Nephron progenitor cell (in vitro differentiated cells): ENCODE measurements around the gene ARID1B.
A peak's percentile ranks its signal among the peaks of the same experiment; 100 is the strongest.

Source experiments
- DNase-seq: peaks from one replicate; pipeline ENCODE4 v3.0.0; 2021
- H3K27ac Mint-ChIP-seq: 2 replicates; pipeline ENCODE4 v1.8.0; 2021; ENCODE audit warnings: mild to moderate bottlenecking, moderate library complexity, mixed read lengths
- H3K27me3 Mint-ChIP-seq: 2 replicates; pipeline ENCODE4 v1.8.0; 2021; ENCODE audit warnings: mild to moderate bottlenecking, low read depth, mixed read lengths; ENCODE audit not compliant: poor library complexity
- H3K36me3 Mint-ChIP-seq: 2 replicates; pipeline ENCODE4 v1.8.0; 2021; ENCODE audit warnings: low read depth, mixed read lengths
- H3K4me1 Mint-ChIP-seq: 2 replicates; pipeline ENCODE4 v1.8.0; 2021; ENCODE audit warnings: mixed read lengths
- H3K4me3 Mint-ChIP-seq: 2 replicates; pipeline ENCODE4 v1.8.0; 2021; ENCODE audit warnings: mild to moderate bottlenecking, moderate library complexity, mixed read lengths
- H3K9me3 Mint-ChIP-seq: 2 replicates; pipeline ENCODE4 v1.8.0; 2021; ENCODE audit warnings: mild to moderate bottlenecking, moderate library complexity, mixed read lengths
- CTCF ChIP-seq: fragments of 200-600 bp; sonication (generic); IDR thresholded peaks from 2 replicates; pipeline ENCODE4 v1.5.0; 2021; ENCODE audit warnings: antibody characterized with exemption

The ARID1B gene

DNA sequence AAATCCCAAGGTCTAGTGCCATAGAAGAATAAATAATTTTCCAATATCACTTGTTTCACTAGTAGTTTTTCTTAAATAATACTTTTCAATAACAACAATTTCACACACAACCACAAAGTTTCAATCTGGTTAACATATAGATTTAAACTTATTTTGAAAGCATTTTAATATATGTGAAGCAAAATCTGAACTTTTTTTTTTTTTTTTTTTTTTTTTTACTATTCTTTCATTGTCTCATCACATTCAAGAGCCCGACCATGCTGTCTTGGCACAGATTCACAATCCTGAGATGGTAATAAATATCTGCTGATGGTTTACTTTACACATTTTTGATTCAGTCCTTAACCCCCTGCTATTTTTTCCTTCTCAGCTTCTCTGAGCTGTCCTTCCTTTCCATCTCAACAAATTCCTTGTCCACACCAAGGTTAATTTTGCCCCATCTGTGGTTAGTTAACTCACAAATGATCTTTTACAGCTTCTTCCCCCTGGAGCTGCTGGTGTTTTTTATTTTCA, 283.3 kb downstream of the ARID1B start:
- TF ChIP-seq CTCF: no peak
- peaks cover 11% of the 10 kb centered on the region for H3K9me3 Mint-ChIP-seq
- peaks cover 34% of the 10 kb centered on the region for H3K4me1 Mint-ChIP-seq
- H3K36me3 Mint-ChIP-seq: peaks cover 24% of the 10 kb centered on the region
- H3K4me3 Mint-ChIP-seq: no peak overlapping the region
- DNase-seq: no peak
- H3K27ac Mint-ChIP-seq: peak overlapping the region; percentile 87
- H3K27me3 Mint-ChIP-seq: no peaks in the 10 kb centered on the region

- H3K4me1 Mint-ChIP-seq: peaks cover 48% of the 10 kb centered on the region
- H3K4me3 Mint-ChIP-seq: no peak overlapping the region
- no peak for TF ChIP-seq CTCF
- no peak for DNase-seq
- H3K27ac Mint-ChIP-seq: peak overlapping the region; percentile 45
- peaks cover 11% of the 10 kb centered on the region for H3K36me3 Mint-ChIP-seq
- H3K27me3 Mint-ChIP-seq: no peaks in the 10 kb centered on the region
- H3K9me3 Mint-ChIP-seq: no peaks in the 10 kb centered on the region
Observed at GRCh38 chr6:157061770-157062594, 284.8 kb downstream of the ARID1B start.

- TF ChIP-seq CTCF: no peak
- H3K4me1 Mint-ChIP-seq: peaks cover 59% of the 10 kb centered on the region
- no peak overlapping the region for H3K27ac Mint-ChIP-seq
- H3K9me3 Mint-ChIP-seq: no peaks in the 10 kb centered on the region
- H3K27me3 Mint-ChIP-seq: no peaks in the 10 kb centered on the region
- no peak for DNase-seq
- peaks cover 10% of the 10 kb centered on the region for H3K36me3 Mint-ChIP-seq
- no peak overlapping the region for H3K4me3 Mint-ChIP-seq
Observed at GRCh38 chr6:157063176-157063905, 286.2 kb downstream of the ARID1B start.

DNA sequence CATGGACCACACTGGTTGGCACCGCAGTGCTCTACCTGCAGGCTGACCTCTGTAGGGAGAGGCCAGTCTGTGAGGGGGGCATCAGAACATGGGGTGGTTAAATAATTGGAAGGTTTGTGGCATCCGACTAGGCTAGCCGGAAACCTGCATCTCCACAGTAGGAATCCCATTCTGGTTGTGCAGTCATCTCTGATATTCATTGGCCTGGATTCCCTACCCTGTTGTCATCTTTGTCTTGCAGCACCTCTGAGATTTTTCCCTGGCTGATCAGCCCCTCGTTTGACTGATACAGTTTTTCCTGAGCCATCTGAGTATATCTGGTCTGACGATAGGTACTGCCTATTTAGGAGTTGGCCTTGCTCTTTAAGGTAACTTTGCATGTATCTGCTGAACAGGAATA, 286.7 kb downstream of the ARID1B start:
- no peak for TF ChIP-seq CTCF
- DNase-seq: no peak
- Mint-ChIP-seq H3K4me1 (peaks cover 59% of the 10 kb centered on the region), H3K4me3 (no peak overlapping the region), H3K9me3 (no peaks in the 10 kb centered on the region), H3K36me3 (peaks cover 6% of the 10 kb centered on the region), H3K27ac (no peak overlapping the region), H3K27me3 (no peaks in the 10 kb centered on the region)

GRCh38 chr6:157064502-157064901, 287.3 kb downstream of the ARID1B start:
- H3K4me3 Mint-ChIP-seq: no peak overlapping the region
- TF ChIP-seq CTCF: no peak
- H3K36me3 Mint-ChIP-seq: peaks cover 6% of the 10 kb centered on the region
- no peak overlapping the region for H3K27ac Mint-ChIP-seq
- no peak for DNase-seq
- no peaks in the 10 kb centered on the region for H3K9me3 Mint-ChIP-seq
- no peaks in the 10 kb centered on the region for H3K27me3 Mint-ChIP-seq
- H3K4me1 Mint-ChIP-seq: peaks cover 56% of the 10 kb centered on the region
